GM19025 (cell line): ENCODE measurements around the gene EVX2.

ENCODE experiments used
- ATAC-seq: cut with Tn5 transposase; IDR thresholded peaks from one replicate; pipeline ENCODE4 v1.9.1; 2021; ENCODE audit warnings: mild to moderate bottlenecking, low read depth, moderate library complexity; ENCODE audit not compliant: unreplicated experiment

The EVX2 gene

DNA sequence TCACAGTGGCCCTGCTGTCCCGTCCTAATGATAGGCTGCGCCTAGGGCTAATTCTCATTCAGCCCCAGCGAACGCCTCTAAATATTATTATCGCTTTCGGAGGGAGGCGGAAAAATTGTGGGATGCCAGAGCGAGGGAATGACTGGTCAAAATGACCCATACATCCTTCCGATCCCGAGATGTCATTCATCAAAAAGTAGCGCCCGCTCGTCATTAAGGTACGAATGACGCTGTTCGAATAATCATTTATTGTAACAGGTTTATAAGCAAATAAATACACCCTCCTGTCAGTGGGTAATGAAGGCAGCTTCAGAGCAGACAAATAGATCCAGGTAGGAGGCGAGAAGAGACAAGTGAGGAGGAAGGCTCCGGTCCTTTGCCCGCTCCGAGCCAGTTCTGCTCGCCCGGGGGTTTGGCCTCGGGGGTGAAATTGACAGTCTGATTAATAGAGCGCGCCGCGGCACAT, at the start of gene EVX2:
EVX2 (minus strand) TSS at position 167 of the 466 bp plus-strand sequence. CDS start 186 bp downstream, outside the sequence.
- ATAC-seq = no peak

DNA sequence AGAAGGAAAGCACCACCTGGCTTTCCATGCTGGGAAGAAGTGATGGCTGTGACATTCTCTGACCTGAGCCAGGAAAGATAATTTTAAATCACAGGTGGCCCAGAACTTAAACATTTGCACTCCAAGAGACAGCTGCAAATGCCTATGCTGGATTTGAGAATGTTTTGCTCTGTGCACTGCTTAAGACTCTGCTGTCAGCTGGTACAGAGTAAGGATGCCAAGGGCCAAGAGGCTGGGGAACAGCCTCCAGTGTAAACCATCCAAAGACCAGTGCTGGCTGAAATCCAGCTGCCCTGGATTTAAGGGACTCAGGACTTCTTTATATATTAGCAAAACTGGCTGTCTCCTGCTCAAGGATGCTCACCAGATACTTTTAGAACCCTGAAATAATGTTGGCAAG, 49.6 kb upstream of the EVX2 start:
- ATAC-seq = no peak

DNA sequence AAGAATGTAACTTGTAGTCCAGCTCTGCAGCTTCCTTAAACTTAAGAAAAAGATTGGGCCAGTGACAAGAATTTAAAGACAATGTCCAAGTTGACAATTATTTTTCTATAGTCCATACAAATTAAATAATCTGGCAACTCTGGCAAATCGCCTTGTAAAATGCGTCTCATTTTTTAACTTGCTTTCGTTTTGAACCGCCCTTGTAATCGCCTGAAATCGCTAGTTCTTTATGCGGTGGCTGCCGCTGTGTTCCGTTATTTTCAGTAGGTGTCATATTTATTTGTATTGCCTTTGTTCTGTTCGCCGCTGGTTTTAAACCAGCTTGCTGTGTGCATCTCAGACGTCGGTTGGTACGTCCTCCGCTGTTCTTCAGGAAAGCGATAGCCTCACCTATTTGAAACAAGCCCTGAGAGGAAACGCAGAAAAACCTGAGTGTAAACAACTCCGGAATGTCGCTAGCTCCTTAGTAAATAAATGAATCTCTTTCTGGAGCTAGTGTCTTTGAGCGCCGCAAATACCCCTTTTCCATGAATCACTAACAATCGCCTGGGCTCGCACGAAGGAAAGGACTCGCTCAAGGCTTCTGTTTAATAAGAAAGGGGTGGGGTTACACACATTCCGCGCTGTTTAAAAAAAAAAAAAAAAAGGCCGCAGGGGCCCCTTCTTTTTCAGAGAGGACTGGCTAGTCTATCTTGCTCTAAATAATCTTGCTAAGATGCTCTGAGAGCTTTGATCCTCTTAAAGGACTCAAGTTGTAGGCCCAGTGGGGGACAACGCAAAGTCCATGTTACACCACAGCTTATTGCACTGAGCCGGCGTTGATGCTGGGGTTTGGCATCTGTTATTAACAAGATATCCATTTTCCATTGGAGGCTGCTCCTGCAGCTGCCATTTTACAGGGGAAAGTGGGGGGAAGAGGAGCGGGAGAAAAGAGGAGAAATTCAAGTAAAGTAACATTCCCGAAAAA, 48.7 kb upstream of the EVX2 start:
- ATAC-seq = no peak

DNA sequence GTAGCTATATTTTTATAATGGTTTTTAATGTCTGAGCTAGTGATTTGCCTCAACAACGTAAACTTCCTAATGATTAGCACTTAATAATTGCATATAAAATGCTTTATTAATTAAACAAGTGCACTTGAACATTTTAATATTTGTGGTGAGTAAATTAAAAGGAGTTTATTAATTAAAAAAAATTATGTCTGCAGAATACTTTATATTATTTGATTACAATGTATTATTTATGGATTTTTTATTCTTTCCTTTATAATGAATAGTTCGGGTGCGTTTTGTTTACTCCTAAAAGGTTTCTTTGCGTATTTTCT, 48.0 kb upstream of the EVX2 start:
- no peak for ATAC-seq

DNA sequence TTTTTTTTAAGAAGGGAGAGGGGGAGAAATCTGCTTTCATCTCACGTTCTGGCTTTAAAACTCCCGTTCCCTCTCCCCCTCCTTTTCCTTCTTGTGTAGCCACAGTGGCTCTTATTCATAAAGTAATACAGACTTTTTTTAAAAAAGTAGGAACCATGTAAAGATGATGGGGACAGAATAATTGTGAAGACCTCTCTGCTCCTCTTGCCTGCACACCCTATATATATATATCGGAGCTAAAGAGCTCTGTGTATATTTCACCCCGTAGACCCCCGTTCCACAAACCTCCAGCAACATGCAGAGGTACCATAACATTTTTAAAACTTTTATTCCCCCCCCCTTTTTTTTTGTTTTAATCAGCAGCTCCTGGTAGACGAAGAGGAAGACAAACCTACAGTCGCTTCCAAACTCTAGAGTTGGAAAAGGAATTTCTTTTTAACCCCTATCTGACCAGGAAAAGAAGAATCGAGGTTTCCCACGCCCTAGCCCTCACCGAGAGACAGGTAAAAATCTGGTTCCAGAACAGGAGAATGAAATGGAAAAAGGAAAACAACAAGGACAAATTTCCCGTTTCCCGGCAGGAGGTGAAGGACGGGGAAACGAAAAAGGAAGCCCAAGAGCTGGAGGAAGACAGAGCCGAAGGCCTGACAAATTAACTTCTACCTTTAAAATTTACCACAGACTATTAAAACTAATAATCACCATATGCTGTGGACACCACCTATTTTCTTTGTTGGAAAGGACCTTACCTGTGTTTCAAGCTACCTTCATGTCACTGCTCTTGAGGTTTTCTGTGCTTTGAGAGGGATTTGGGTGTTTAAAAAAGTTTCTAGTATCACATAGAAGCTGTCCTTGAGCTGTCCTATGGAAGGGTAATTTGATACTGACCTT, 47.4 kb upstream of the EVX2 start:
- ATAC-seq = no peak

DNA sequence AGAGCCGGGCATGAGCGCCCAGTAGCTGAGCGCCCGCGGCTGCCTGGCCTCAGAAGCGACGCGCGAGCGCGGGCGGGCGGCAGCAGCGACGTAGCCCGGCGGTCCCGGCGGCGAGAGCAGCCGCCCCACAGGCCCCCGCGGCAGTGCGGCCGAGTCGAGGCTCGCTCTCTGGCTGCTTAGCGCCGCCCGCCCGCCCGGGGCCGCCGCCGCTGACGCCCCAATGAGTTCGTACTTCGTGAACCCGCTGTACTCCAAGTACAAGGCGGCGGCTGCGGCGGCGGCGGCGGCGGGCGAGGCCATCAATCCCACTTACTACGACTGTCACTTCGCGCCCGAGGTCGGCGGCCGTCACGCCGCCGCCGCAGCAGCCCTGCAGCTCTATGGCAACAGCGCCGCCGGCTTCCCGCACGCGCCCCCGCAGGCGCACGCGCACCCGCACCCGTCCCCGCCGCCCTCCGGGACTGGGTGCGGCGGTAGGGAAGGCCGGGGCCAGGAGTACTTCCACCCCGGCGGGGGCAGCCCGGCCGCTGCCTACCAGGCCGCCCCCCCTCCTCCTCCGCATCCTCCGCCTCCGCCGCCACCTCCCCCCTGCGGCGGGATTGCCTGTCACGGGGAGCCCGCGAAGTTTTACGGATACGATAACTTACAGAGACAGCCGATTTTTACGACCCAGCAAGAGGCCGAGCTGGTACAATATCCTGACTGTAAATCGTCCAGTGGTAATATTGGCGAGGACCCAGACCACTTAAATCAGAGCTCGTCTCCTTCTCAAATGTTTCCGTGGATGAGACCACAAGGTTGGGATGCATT, 46.6 kb upstream of the EVX2 start:
- no peak for ATAC-seq

DNA sequence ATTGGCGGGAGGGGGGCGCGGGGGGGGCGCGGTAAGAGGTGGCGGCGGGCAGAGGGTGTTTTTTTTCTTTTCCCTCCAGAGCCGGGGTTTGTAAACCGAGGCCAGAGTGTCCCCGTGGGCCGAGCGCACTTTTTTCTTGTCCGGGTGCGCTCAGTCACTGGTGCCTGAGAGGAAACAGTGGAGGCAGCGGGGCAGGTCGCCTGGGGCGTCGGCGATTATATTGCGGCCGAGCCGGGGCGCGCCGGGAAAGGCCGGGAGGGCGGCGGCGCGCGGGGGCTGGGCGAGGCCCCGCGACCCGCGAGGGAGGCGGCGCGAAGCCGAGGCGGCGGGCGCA, 46.0 kb upstream of the EVX2 start:
- no peak for ATAC-seq

DNA sequence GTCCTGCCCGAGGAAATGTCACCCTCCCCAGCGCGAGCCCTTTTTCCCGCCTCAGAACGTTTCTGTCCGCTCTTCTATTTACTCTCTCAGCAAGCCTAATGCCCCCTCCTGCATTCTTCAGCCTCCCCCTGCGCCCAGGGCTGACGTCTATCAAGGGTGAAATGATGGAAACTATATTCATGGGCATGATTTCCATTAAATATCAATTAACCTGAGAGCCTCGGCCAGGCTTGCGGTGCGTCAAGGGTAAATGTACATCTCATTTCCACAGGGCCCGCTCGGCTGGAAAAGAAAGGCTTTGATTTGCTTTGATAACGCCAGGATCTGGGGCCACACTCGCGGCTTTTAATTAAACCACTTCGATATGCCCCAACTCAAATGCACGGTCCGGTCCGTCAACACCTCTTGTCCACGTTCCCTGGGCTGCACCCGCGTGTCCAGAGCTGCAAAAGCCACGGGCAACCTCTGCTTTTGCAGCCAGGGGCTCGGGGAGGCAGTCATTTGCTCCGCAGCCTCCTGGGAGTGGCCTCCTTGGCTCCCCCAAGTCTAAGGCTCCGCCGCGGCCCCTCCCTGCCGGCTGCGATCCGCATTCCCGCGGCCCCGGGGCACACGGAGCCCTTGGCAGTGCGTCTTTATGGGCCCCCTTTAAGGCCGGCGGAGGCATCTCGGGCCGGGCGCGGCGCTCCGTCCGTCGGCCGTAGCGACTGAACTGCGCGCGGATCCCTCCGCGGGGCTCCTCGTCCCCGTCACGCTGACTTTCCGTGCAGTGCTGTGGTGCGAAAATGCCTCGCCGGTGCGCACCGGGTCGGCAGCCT, 45.4 kb upstream of the EVX2 start, which contains the start of gene HOXD8:
HOXD8 (plus strand) TSS at position 724 of the 815 bp plus-strand sequence. CDS start 662 bp downstream, outside the sequence.
- ATAC-seq = no peak

DNA sequence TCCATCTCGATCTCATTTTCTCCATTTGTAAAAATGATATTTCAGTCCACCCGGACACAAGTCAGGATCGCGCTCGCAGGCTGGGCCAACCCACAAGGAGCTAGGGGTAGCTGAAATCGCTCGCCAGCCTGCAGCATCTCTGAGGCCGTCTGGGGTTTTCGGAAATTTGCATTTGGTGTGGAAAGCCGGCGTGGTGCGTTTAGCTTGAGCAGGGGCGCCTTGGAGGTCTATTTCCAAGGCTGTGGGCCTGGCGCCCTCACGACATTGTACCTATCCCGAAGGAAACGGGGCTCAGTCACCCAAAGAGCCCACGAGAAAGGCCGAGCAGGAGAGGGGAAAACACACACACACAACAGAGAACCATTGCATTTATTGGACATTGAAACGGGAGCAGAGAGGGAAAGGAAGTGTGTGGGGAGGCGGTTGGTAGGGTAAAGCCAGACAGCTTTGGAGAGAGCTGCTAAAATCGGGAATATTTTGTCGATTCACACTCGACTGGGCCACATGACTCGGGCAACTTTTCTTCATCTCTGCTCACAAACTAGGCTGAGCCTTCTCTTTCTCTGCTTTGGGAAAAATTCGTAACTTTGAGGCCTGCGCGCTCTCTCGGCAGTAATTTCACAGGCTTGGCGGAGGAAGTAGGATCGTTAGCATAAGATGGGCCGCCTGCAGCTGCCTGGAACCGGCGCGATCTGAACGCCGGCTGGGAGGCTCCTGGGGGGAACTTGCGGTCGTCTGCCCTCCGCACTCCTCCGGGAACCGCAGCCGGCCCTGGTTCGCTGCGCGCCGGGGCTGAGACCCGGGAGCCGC, 44.6 kb upstream of the EVX2 start:
- no peak for ATAC-seq

DNA sequence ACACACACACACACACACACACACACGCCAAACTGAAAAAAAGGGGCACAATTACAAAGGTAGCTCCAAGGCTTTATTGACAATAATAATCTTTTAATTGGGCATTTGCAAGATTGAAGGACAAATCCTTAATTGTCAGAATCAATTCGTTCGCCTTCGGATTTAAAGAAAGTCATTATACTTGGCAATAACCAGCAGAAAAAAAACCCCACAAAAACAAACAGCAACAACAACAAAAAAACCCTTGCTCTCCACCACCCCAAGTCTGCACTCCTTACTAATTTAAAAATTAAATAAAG, 44.0 kb upstream of the EVX2 start:
- ATAC-seq = no peak

DNA sequence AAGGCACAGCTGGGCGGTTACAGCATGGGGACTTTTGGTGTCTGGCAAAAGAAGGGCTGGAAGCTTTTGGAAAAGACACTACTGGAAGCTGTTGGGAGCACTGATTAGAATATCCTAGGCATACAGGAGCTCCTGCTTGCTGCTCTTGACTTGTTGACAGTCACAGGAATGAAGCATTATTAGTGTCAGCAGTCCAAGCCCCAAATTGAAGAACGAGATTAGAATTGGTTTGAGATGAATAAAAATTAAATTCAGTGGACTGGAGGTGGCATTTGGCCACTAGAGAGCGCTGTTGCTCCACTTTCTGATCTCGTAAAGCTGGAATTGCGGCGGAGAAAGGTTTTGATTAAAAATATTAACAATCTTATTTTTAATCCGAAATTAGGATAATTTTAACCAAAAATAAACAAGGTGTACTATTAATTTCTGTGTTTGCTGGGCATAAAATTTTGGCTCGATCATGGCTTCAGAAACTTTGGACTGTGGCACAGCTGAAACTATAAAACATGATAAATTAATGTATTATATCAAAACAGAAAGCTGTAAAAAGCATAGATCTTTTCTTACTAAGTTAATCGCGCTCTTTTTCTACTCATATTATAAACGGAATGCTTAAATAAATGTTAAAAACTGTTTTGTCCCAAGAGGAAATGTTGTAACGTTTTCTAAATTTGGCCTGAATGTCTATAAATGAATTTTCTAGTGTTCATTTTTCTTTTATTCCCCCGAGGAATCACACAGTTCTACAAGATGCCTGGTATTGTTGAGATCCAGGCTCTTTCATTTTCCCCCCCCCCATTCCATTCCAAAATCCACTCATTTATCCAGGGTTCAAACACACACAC, 43.4 kb upstream of the EVX2 start:
- ATAC-seq = no peak

DNA sequence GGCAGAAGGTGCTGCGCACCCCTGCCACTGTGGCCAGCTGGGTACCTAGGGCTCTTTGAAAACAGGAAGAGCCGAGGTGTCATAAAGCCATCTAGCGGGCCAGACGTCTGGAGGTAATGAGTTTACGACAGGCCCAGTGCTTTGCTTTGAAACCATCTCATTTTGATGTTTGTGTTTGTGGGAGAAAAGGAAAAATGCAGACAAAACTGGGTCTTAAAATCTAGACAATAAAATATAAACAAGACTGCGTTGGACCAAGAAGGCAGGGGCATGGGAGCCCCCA, 42.0 kb upstream of the EVX2 start:
- no peak for ATAC-seq

DNA sequence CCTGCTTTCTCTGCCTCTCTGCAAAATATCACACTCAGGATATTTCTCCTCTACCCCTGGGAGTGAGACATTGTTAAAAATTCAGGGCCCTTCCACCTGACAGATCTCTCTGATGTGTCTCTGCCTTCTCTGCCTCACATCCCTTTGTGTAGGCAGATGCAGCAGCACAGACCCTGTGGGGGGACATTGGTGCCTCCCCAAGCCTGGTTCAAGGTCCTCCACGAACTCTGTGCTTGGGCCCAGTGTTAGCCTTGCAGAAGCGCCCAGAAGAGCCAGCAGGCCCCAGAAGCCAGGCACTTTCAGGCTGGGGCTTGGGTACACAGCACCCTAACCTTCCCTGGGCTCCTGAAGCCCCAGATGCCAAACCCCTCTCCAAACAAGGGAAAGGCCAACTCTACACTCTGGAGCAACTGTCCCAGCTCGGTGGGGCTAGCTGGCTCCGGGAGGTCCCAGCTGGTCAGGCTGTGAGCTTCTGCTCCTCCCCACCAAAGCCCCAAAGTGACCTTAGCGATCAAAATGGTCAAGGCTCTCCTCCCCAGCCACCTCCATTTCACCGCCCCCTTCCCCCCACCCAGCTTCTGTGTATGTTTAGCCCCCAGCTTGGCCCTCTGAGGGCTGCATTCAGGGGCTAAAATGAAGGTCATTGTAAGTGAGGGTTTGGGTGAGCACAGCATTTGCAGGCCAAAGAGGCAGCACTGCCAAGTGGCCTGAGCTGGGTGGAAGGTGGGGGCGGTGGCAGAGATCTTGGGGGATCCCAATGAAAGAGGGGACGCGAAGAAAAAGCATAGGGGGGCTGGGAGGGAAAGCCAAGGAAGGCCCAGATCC, 41.4 kb upstream of the EVX2 start:
- no peak for ATAC-seq

DNA sequence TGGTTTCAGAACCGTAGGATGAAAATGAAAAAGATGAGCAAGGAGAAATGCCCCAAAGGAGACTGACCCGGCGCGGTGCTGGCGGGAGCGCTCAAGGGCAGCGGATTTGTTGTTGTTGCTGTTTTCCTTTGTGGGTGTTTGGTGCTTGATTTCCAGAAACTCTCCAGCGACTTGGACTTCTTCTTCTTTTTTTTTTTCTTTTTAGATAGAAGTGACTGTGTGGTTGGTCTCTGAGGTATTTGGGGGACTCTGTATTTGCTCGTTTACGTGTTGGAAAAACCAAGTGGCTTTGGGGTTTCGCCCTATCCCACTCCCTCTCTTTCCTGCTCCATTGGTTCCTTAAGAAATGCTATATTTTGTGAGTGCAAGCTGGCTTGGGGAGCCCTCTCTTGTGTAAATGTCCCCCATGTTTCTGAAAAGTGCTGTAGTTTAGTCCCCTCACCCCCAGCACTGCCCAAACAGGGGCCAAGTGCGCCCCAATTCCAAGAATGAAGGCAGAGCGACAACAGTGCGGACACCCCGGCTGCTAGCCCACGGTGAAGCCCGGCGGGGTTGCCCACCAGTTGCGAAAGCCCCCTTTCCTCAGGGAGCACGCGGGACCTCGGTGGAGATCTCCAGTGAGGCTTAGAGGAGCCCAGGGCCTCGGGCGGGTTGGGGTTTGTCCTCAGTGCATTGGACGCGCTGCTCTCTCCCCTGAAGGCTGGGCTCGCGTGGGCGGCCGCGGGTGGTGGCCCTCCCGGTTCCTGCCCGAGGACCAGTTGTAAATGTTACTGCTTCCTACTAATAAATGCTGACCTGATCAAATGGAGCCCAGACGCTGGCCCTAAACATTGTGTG, 40.6 kb upstream of the EVX2 start:
- no peak for ATAC-seq

DNA sequence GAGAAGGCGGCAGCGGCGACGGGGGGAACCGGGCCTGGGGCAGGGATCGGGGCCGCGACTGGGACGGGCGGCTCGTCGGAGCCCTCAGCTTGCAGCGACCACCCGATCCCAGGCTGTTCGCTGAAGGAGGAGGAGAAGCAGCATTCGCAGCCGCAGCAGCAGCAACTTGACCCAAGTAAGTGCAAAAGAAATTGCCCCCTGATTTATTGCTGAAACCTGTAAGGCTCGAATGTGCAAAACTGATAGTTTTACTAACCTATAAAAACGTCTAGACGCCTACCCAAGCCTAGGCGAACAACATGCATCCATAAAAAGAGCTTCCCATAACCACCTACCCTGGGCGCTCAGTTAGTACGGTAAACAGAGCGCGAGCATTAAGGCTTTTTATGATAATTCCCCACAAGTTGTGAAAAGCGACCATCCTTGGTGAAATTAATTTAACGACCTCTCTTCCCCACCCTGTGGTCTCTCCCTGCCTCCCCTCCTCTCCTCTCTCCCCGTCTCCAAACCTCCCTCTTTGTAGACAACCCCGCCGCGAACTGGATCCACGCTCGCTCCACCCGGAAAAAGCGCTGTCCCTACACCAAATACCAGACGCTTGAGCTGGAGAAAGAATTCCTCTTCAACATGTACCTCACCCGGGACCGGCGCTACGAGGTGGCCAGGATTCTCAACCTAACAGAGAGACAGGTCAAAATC, 39.8 kb upstream of the EVX2 start:
- no peak for ATAC-seq
